NOMO-1 treated with DMSO at 0.1 percent for 48 hours (cell line): Measurements from ENCODE around the gene GAS5.
"Not testable (repeated sequence)": the region's sequence is repeated elsewhere in the genome, so short reads cannot be mapped to it uniquely, and the experiment has no call there.

Experiments used
- DNase-seq: peaks from one replicate; lab custom pipeline; 2025; ENCODE audit not compliant: unreplicated experiment; lab: John Stamatoyannopoulos, UW

Gene GAS5

GRCh38 chr1:173870252-173871075 is 2.7 kb upstream of the GAS5 start:
- DNase-seq: no peak

GRCh38 chr1:173869021-173869359 is 1.2 kb upstream of the GAS5 start:
- peak; percentile 55 for DNase-seq

GRCh38 chr1:173868266-173869020 is 654 bp upstream of the GAS5 start, which contains the start of gene ZBTB37:
Gene ZBTB37, plus strand, starts transcription at chr1:173868380. Its CDS starts 1,846 bp downstream, at chr1:173870226.
- DNase-seq: peak; percentile 89

GRCh38 chr1:173867141-173867752 is 542 bp downstream of the GAS5 start:
- DNase-seq: no peak

- DNase-seq: no peak
Measured at GRCh38 chr1:173866413-173867115, 1.2 kb downstream of the GAS5 start.

GRCh38 chr1:173865468-173866164 is 2.2 kb downstream of the GAS5 start:
- no peak for DNase-seq

- no peak for DNase-seq
Measured at GRCh38 chr1:173864179-173864867, 3.5 kb downstream of the GAS5 start.

GRCh38 chr1:173863224-173864161 is 4.3 kb downstream of the GAS5 start:
- no peak for DNase-seq

- no peak for DNase-seq
Measured at GRCh38 chr1:173862769-173863223, 5.0 kb downstream of the GAS5 start.

- not testable (repeated sequence) for DNase-seq
Measured at GRCh38 chr1:173862146-173862768, 5.5 kb downstream of the GAS5 start.

GRCh38 chr1:173861731-173862145 is 6.1 kb downstream of the GAS5 start:
- no peak for DNase-seq

- DNase-seq: no peak
Measured at GRCh38 chr1:173860065-173860464, 7.7 kb downstream of the GAS5 start.

- not testable (repeated sequence) for DNase-seq
Measured at GRCh38 chr1:173859547-173859946, 8.2 kb downstream of the GAS5 start.

GRCh38 chr1:173857363-173857917 is 10.3 kb downstream of the GAS5 start:
- no peak for DNase-seq

GRCh38 chr1:173856903-173857302 is 10.9 kb downstream of the GAS5 start:
- DNase-seq: no peak

- DNase-seq: no peak
Measured at GRCh38 chr1:173856014-173856413, 11.8 kb downstream of the GAS5 start.

- DNase-seq: no peak
Measured at GRCh38 chr1:173853074-173853473, 14.7 kb downstream of the GAS5 start.

- DNase-seq: no peak
Measured at GRCh38 chr1:173852105-173852504, 15.7 kb downstream of the GAS5 start.
